Endothelial cell of umbilical vein (primary cell): ENCODE measurements around the gene RANGRF.

Source experiments
- CTCF ChIP-seq, 2 donors: IDR thresholded peaks; 1 replicate in 1 of 2; 2 replicates in 1 of 2; pipeline ENCODE4 v1.5.1; 2011; ENCODE audit warnings: low read length in 2 of 2, mild to moderate bottlenecking in 2 of 2, moderate library complexity in 2 of 2, control low read depth in 1 of 2, inconsistent platforms in 1 of 2, low read depth in 1 of 2; ENCODE audit not compliant: insufficient read depth in 1 of 2; ENCODE audit errors: extremely low read depth in 1 of 2
- EZH2 ChIP-seq: IDR thresholded peaks from 2 replicates; pipeline ENCODE4 v1.6.1; 2012; ENCODE audit warnings: borderline replicate concordance, low read depth, mild to moderate bottlenecking, moderate library complexity, low read length, inconsistent platforms; ENCODE audit not compliant: severe bottlenecking
- FOS ChIP-seq: IDR thresholded peaks from 2 replicates; pipeline ENCODE4 v1.6.1; 2011; ENCODE audit warnings: mild to moderate bottlenecking, low read length, moderate library complexity, borderline replicate concordance; ENCODE audit not compliant: insufficient read depth
- POLR2A ChIP-seq: IDR thresholded peaks from 2 replicates; pipeline ENCODE4 v1.6.1; 2012; ENCODE audit warnings: low read depth, mild to moderate bottlenecking, control low read depth, low read length

- TF ChIP-seq CTCF (IDR thresholded peaks at IDR 0.05; ENCODE audit: extremely low read depth in 1 of 2, insufficient read depth in 1 of 2, low read depth in 1 of 2, low read length in 2 of 2) (no peak), POLR2A (no peak), FOS (no peak), EZH2 (no peak)
These were observed 49.6 kb downstream of the RANGRF start for GRCh38 chr17:8337802-8338752.
